ENCODE data around the gene ZDHHC14. TPM values are rescaled to one million over a fixed set of nuclear protein-coding genes. Genes with fewer than 3 reads are reported as not detected.

ZDHHC14 gene
- total RNA-seq, 1 experiment from 2014 or later = 8.1 TPM

DNA sequence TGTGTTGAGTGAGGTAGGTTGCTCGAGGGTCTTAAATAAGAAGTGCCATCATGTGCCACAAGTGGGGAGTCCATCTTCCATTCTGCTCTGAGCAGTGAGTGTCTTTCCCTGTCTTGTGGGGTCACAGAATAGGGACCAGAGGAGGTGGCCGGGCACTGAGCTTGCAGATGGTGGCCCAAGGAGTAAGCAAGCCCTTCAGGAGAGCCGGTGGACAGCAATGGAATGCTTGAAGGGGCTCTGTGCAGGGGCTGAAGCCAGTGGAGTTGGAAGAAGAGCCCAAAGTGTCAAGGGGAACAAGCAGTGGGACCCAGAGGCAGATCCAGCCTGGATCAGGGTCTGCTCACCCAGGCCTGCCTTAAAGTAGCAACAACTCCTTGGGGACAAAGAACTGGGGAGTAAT lies 228.6 kb downstream of the ZDHHC14 start:
- no peak for DNase-seq (ENCODE audit: low read depth)

DNA sequence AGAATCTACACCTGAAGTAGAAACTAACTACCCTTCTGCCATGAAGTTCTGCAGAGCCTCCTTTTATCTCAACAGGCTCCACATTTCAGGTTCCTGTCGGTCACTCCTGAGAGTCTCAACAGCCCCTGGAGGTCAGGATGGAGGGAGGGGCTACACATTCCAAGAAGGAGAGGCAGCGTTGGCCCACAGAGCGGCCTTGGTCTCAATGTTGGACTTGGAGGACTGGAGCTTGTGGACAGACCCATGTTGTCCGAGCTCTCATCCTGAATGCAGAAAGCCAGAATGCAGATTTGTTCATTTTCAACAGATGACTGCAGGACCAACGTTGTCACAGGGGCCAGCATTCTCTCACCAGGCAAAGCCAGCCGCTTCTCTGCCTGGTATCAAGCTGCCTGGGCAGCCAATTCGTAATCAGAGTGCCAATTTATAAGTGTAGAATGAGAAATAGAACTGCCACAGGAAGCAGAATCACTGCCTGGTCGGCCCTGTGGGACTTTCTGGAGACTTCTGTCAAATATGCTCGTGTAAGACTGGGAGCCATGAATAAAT lies 229.5 kb downstream of the ZDHHC14 start:
- DNase-seq (ENCODE audit: low read depth) = no peak

DNA sequence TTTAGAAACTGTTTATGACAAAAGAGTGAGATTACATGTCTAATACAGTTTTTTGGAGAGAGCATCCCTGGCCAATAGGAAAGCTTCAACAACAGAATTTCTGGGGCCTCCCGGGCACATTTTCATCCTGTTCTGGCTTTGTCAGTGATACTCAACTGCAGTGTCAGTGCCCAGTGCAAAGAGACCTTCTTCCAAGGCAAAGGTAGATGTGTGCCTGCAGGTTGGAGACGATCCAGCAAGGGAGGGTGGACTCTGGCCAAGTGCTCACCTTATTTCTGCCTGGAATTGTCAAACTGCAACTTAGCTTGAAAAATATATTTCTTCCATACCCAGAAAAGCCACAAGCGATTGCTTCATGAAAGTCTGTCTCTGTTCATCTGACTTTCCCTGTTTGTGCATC lies 230.4 kb downstream of the ZDHHC14 start:
- no peak for DNase-seq (ENCODE audit: low read depth)

DNA sequence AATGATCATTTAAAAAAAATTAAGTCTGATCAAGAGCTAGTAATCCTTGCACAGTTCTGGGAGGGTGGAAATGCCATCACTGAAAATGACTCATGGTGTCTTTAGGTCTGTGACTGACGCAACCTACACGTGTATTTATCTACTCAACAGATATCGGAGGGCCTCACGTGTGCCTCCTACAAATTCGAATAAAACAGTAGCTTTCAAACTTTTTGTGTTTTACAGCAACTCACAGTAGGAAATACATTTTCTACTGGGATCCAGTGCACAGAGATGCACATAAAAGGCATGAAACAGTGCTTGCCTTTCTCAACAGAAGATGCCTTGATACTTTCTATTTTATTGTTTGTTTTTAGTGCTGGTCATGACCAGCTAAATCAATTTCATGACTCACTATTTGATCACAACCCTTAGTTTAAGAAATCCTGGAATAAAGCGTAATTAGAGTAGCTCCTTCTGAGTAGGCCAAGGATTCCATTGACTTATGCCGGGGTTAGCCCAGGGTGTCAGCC lies 232.1 kb downstream of the ZDHHC14 start:
- DNase-seq (ENCODE audit: low read depth) = peak; percentile 92

DNA sequence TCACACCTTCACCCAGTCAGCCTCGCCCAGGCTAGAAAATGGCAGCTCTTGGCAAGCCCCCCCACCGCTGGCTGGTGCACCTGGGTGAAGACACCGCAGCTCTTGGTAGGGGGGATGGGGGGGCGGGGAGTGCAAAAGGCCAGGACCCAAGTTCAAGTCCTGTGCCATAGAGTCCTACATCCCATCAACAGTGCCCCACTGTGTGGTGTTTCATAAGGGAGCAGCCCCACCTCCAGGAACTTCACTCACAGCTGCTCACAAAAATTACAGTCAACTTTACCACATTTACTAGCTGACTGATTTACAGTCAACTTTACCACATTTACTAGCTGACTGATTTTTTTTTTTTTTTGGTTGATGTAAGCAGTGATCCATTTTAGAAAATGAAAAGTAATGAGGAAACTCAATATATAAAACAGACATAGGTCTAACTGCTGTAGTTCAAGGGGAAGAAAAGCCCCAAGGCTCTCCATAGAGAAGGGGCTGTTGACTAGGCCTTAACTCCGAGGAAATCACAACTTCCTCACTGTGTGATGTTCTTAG lies 233.1 kb downstream of the ZDHHC14 start:
- DNase-seq (ENCODE audit: low read depth) = peak; percentile 45

DNA sequence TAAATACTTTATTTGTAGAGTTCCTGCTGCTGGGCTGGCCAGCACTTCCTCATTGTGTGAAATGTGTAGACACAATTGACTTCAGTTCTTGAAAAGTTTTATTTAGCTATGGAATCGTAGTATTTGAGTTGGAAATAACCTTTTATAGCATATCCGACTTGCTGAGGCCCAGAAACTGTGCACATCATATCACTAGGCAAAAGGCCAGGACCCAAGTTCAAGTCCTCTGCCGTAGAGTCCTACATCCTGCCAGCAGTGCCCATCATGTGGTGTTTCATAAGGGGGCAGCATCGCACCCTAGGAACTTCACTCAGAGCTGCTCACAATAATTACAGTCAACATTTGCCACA lies 234.4 kb downstream of the ZDHHC14 start:
- DNase-seq (ENCODE audit: low read depth) = no peak

DNA sequence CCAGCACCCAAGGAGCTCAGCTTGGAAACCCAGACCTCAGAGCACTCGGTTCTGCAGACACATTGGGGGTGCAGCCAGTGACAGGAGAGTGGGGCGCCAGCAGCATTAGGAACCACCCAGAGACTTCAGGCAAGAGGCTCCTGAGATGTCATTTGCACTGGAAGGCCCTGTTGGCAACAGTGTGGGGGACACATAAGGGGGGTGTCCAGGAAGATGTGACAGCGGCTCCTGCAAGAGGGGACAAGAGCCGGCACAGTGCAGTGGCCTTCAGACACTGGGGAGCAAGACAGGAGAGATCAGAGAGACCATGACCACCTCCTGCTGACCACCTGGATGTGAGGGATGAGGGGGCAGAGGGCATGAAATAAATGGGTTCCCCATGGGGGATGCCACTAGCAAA lies 235.0 kb downstream of the ZDHHC14 start:
- DNase-seq (ENCODE audit: low read depth) = no peak

DNA sequence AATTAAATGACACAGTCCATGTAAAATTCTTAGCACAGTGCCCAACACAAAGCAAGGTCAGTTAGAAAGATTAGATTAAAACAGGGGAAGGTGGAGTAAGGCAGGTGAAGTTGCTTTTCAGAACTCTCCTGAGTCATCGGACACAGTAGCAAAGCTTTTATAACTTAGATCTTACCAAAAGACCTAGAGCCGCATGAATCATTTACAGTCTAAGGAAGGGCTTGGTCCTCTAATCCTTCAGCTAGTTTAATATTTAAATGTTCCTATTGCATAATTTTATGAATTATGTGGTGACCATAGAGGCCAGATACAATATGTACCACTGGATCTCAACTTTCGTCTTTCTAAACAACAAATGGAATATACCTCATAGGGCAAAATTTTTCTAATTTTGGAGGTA lies 240.0 kb downstream of the ZDHHC14 start:
- no peak for DNase-seq (ENCODE audit: low read depth)

DNA sequence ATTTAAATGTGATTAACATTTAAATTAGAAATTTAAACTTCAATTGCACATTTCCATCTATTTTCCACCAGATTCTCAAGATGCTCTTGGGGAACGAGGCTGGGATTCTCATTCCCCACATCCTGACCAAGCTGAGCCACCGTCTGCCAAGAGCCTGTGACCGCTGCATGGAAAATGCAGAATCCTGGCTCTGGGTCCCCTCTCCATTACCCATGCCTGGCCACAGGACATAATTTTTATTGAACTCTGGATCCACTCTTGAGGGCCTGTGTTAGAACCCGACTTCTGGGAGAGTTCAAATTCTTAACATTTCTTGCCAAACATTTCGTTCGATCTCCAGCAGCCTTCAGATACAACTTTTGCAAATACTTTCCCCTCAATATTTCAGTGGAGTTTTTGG lies 240.4 kb downstream of the ZDHHC14 start:
- no peak for DNase-seq (ENCODE audit: low read depth)

DNA sequence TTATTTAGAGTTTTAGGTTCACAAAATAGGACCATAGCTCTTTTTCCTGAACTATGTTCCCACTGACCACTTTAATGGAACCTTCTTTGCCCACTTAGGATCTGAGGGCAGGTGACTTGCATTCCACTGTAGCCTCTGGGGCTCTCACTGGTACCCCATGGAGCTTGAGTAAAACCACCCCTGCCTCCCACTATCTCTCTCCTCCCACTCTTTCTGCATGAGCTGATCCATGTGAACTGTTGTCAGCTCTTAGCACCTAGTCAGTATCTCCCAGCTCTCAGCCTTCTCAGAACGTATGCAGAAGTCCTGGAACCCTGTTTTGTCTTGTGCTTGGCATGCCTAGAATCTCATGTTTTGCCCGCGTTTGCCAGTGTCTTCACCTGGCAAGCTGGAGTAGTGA lies 241.4 kb downstream of the ZDHHC14 start:
- no peak for DNase-seq (ENCODE audit: low read depth)

DNA sequence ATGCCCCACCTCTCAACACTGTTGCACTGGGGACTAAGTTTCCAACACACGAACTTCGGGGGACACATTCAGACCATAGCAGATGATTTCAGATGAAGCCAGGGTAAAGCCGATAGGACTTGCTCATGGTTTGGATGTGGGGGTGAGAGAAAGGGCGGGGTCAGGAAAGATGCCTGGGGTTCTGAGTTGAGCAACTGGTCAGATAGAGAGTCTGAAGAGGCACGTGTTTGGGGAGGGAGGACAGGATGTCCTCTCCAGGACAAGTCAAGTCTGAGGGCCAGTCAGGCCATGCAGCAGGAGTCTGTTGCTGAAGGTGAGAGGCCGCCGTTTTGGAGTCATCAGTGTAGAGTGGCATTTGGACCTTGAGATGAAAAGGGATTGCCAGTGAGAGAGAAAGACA lies 244.1 kb downstream of the ZDHHC14 start:
- no peak for DNase-seq (ENCODE audit: low read depth)

DNA sequence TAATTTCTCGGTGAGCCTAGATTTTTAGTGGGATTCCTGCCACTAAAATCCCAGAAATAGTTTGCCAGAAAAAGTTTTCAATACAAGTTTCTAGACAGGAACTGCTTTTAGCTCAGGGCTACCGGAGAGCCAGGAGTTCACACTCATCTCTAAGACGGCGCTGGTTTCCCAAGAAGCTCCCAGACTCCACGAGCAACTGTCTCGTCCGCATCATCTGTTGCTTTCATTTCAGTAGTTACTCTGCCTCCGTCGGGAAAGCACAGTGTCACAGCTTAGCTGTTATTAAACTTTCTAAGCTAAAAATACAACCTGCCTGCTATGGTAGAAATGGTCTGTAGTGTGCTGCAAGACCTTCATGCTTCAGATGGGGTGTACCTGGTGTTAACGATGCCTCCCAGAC lies 244.8 kb downstream of the ZDHHC14 start:
- no peak for DNase-seq (ENCODE audit: low read depth)

DNA sequence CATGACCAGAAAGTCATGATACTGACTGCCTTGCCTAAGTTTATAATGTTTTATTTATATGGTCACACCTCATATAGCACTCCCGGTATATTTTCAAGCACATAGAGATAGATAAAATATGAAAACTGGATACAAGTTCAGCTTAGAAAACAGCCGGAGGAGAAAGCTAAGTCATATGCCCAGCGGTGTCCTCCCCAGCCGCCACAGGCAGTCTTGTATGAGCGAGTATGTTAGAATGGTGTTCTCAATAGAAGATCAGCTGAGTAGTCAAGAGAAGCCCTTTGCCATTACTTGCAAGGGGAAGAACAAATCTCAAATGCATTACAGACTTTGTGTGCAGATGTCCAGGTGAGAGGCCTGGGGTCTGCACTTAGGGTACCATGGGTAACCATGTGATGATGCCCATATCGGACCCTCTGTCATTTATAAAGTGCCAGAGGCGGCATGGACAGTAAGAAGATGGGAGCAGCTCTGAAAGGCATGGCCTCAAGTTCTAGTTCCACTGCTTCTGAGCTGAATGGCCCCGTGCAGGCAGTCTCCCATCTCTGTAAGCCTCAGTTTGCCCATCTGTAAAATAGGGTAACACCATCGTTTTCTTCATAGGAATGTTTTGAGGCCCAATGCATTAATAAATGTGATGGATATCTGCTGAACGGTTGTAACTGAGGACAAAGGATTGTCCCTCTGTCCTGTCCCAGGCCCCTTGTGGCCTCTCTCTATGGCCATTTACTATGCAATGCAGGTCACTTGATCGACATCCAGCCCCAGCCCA lies 246.4 kb downstream of the ZDHHC14 start:
- no peak for DNase-seq (ENCODE audit: low read depth)

DNA sequence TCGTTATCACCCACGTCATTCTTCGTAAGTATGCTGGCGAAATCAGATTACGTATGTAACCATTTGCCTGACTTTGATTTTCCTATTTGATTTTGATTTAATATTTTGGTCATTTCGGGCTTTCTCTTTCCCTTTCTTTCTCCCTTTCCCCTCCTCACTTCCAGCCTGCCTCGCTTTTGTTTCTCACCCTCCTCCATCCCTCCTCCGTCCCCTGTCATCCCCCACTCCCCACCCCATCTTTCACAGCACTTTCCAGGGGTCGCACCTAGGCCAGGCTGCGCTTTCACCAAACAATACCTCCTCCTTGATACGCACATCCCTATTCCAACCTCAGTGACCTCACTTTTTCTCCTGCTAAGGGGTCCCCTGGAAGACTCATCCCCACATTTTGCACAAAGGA lies 247.5 kb downstream of the ZDHHC14 start:
- no peak for DNase-seq (ENCODE audit: low read depth)

DNA sequence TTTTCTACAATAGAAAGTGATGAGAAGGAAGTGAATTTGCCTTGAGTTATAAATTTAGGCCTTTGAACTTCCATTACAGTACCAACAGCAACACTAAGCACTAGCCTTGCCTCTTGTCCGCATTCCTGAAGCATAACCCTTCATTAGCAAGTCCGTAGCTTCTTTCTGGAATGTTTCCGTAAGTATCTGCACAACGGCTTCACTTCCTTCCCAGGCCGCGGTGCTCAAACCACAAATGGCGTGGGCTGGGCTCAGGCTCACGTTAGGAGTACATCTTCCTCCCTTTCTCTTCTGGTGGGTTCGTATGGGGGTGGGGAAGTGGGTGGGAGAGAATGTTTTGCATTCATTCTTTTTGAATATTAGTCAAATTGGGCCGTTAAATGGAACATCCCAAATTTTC lies 248.2 kb downstream of the ZDHHC14 start:
- no peak for DNase-seq (ENCODE audit: low read depth)

DNA sequence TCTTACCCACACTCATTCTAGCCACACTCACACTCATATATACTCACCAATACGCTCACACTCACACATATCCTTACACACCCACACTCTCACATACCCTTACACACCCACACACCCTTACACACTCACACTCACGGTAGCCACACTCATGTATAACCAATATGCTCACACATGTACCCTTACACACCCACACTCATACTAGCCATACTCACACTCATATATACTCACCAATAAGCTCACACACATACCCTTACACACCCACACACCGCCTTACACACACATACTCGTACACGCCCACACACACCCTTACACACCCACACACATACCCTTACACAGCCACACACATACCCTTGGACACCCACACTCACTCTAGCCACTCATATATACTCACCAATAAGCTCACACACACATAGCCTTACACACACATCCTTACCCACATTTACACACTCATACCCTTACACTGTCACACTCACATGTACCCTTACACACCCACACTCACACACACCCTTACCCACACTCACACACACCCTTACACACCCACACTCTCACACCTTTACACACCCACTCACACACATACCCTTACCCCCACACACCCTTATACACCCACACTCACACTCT lies 249.6 kb downstream of the ZDHHC14 start:
- no peak for DNase-seq (ENCODE audit: low read depth)

DNA sequence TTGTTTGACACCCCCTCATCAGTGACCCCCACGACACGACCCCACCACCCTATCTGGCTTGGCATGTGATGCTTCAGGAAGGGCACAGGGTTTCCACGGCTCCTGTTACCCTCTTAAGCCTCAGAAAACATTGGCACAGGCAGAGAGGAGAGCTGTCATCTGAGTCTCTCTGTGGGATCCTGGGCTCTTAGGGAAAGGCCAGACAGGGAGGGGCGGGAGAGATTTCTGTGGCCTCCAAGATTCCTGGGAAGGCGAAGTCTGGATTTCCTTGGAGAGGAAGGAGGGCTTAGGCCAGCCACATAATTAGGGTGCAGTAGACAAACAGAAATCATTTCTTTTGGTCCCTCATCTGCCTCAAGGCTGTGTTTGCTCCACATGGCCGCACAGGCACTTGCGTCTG lies 250.4 kb downstream of the ZDHHC14 start:
- no peak for DNase-seq (ENCODE audit: low read depth)

DNA sequence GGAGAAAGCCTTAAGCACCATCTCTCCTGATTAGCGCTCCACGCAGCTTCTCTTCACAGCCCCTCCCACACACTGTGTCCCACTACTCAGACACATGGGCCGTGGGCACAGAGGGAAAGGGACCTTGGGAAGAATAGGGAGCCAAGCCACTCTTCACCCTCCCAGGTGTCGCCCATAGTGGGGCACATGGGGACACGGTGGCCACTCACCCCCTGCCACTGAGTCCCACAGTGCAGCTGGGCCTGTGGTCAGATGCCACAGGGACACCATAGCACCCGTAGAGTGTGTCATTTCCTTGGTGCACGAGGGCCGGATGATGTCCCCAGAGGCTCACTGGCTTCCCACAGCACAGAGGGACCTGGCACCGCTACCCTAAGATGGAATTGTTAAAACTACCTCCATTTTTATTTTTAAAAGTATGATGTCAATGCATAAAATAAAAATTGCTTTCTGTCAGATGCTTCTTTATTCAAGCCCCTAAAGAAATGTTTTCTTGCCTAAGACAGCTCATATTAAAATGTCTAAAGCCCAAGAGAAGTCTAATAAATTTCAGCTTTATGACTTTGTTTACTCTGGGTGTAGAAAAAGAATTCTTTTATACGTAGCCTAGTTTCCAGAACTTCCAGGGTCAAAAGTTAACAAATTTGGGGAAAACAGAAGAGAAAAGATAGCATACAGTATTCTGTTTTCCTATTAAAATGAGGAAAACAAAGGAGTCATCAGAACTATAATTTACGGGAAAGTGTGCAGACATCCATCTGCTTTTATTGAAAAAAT lies 251.0 kb downstream of the ZDHHC14 start:
- DNase-seq (ENCODE audit: low read depth) = no peak

DNA sequence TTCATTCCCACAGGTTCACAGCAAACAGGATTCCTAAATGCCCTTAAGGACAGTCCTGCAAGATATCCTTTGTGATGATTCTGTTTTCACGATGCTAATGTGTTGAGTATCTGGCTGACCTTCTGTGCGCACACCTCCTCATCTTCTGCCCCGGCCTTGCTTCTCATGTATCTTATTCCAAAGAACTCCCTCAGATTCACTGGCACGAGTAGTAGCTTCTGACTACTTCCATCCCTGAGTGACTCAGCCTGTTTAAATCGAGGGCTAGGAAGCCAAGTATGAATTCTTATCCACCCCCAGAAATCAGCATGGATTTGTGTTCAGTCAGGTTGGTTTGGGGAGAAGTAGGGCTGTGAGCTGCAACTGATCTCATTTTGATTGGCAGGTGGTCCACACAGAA lies 251.8 kb downstream of the ZDHHC14 start:
- peak; percentile 23 for DNase-seq (ENCODE audit: low read depth)

DNA sequence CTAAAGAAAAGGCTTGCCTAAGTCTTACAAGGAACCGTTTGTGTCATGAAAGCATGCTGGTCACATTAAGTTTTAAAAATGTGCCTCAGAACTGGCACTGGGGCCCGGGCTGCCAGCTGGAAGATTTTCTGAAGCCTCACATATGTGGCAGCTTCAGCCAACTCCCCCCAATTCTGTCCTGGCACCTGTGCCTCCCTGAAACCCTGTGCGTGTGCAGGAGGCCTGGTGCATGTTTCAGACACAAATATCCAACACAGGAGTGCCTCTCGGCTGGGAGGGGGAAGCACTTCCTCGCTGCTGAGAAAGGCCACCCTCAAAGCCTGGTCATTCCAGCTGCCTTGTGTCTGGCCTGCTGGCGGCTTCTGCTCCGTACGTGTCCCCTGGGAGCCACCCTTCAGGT lies 253.6 kb downstream of the ZDHHC14 start:
- no peak for DNase-seq (ENCODE audit: low read depth)

DNA sequence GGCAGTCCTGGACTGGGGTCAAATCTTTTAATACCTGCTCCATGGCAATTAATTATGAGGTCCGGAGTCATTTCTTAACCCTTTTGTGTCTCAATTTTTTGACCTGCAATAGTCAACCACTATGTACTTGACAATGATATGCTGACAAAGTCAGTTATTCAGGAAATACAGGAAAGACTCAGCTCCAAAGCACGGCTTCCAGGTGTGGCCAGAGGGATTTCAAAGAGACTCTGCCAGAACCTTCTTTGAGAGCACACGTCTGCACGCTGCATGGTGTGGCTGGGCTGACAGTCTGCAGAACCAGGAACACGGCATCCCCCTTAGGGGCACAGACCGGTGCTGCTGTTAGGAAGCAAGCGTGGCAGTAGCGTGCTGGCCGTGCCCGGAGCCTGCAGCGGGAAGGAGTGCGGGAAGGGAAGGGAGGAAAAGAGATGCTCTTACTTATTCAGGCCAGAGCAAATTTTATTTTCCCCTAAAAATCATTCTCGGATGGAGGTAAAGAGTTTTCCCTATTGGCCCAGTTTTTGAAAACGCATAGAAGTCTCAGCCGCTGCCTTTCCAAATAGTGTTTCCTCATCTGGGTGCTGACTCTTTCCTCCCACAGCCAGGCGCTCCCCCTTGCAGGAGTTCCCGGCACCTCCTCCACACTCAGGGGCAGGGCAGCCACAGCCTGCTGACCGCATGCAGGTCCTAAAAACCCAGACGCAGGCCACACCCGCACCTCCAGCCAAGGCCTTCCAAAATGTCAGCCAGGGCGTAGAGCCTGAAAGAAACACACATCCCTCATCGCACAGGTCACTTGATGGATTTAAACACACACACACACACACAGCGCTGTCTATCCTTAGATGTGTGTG lies 254.6 kb downstream of the ZDHHC14 start:
- no peak for DNase-seq (ENCODE audit: low read depth)

Measured in HT1080 (cell line).